ENCODE results near the gene HMGCS1. TPM values are rescaled to one million over a fixed set of nuclear protein-coding genes. Genes with fewer than 3 reads are reported as not detected.

The HMGCS1 gene
- total RNA-seq, 1 donor from 2014 or later: 49.1 TPM

- TF ChIP-seq, protein P1, sequence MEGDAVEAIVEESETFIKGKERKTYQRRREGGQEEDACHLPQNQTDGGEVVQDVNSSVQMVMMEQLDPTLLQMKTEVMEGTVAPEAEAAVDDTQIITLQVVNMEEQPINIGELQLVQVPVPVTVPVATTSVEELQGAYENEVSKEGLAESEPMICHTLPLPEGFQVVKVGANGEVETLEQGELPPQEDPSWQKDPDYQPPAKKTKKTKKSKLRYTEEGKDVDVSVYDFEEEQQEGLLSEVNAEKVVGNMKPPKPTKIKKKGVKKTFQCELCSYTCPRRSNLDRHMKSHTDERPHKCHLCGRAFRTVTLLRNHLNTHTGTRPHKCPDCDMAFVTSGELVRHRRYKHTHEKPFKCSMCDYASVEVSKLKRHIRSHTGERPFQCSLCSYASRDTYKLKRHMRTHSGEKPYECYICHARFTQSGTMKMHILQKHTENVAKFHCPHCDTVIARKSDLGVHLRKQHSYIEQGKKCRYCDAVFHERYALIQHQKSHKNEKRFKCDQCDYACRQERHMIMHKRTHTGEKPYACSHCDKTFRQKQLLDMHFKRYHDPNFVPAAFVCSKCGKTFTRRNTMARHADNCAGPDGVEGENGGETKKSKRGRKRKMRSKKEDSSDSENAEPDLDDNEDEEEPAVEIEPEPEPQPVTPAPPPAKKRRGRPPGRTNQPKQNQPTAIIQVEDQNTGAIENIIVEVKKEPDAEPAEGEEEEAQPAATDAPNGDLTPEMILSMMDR (IDR thresholded peaks at IDR 0.05): no peak
- Mint-ChIP-seq H3K9me3 (ENCODE audit: unreplicated experiment) (no peaks in the 10 kb centered on the region), H3K4me3 (ENCODE audit: unreplicated experiment) (no peak overlapping the region), H3K4me1 (ENCODE audit: unreplicated experiment) (no peaks in the 10 kb centered on the region), H3K27ac (ENCODE audit: unreplicated experiment) (no peak overlapping the region), H3K36me3 (ENCODE audit: unreplicated experiment) (no peaks in the 10 kb centered on the region), H3K27me3 (ENCODE audit: unreplicated experiment) (peaks cover 12% of the 10 kb centered on the region)
- DNase-seq (ENCODE audit: extremely low spot score, unreplicated experiment): no peak
Observed at GRCh38 chr5:43279548-43280274, 33.5 kb downstream of the HMGCS1 start.

DNA sequence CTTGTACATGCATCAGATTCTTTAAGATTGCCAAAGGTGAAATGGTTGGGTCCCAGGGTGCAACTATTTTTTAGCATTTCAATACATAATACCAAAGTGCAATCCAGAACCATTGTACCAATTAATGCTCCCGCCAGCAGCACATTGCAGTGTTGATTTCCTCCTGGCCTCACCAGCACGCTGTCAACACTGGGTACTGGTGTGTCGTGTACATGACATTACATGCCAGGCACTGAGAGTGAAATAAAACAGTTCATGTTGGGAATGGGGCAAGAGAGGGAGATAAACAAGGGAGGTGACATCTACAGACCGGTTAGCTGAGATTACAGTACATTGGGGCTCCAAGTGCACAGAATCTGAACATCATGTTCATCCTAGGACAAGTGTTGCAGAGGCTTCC, 37.8 kb downstream of the HMGCS1 start:
- no peak overlapping the region for H3K27ac Mint-ChIP-seq (ENCODE audit: unreplicated experiment)
- TF ChIP-seq, protein P1 (IDR thresholded peaks at IDR 0.05): no peak
- H3K4me1 Mint-ChIP-seq (ENCODE audit: unreplicated experiment): no peaks in the 10 kb centered on the region
- no peak overlapping the region for H3K4me3 Mint-ChIP-seq (ENCODE audit: unreplicated experiment)
- H3K9me3 Mint-ChIP-seq (ENCODE audit: unreplicated experiment): no peaks in the 10 kb centered on the region
- H3K36me3 Mint-ChIP-seq (ENCODE audit: unreplicated experiment): no peaks in the 10 kb centered on the region
- H3K27me3 Mint-ChIP-seq (ENCODE audit: unreplicated experiment): peaks cover 34% of the 10 kb centered on the region
- DNase-seq (ENCODE audit: extremely low spot score, unreplicated experiment): no peak

- H3K9me3 Mint-ChIP-seq (ENCODE audit: unreplicated experiment): peaks cover 6% of the 10 kb centered on the region
- H3K4me1 Mint-ChIP-seq (ENCODE audit: unreplicated experiment): no peaks in the 10 kb centered on the region
- H3K27ac Mint-ChIP-seq (ENCODE audit: unreplicated experiment): no peak overlapping the region
- no peak overlapping the region for H3K4me3 Mint-ChIP-seq (ENCODE audit: unreplicated experiment)
- peaks cover 40% of the 10 kb centered on the region for H3K27me3 Mint-ChIP-seq (ENCODE audit: unreplicated experiment)
- DNase-seq (ENCODE audit: extremely low spot score, unreplicated experiment): no peak
- no peaks in the 10 kb centered on the region for H3K36me3 Mint-ChIP-seq (ENCODE audit: unreplicated experiment)
- TF ChIP-seq, protein P1 (IDR thresholded peaks at IDR 0.05): no peak
Observed at GRCh38 chr5:43274435-43275114, 38.6 kb downstream of the HMGCS1 start.

DNA sequence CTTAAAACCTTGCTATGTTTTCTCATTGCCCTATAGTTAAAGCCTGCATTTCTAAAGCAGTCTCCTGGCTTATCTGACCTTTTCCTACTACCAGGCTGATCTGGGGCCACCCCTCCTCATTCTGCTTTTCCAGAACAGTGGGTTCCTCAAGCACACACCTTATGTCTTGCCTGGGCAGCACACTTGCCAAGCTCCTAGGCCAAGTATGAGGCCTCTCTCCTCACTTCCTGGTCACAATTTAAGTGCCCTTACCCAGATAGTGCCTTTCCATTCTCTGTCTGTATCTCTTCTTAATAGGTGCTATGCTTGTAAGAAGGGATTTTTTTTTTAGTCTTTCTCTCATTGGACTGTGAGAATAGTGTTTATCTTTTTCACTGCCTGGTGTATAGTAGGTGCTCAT, 39.7 kb downstream of the HMGCS1 start:
- no peak overlapping the region for H3K27ac Mint-ChIP-seq (ENCODE audit: unreplicated experiment)

DNA sequence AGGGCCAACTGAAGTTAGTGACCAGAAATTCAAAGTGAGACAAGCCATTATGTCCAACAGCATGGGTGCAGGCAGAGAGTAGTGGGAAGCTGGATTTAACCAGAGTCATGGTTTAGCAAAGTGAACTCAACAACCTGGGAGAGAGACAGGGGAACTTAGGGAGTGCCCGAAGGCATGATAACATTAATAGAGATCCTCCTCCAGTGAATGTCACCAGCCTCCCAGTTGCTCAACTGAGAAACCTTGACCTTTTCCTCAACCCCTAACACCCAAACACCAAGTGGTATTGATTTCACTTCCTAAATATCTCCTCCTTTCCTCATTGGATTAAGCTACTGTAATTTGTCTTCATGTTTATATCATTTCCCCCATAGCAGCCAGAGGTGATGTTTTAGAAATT, 42.6 kb downstream of the HMGCS1 start:
- Mint-ChIP-seq H3K4me1 (ENCODE audit: unreplicated experiment) (no peaks in the 10 kb centered on the region), H3K27ac (ENCODE audit: unreplicated experiment) (no peak overlapping the region), H3K4me3 (ENCODE audit: unreplicated experiment) (no peak overlapping the region), H3K27me3 (ENCODE audit: unreplicated experiment) (peaks cover 50% of the 10 kb centered on the region), H3K9me3 (ENCODE audit: unreplicated experiment) (peaks cover 18% of the 10 kb centered on the region), H3K36me3 (ENCODE audit: unreplicated experiment) (no peaks in the 10 kb centered on the region)
- DNase-seq (ENCODE audit: extremely low spot score, unreplicated experiment): no peak
- TF ChIP-seq, protein P1 (IDR thresholded peaks at IDR 0.05): no peak

More for the DNA sequence above, 39.7 kb downstream of the HMGCS1 start:
- no peak for DNase-seq (ENCODE audit: extremely low spot score, unreplicated experiment)
- peaks cover 6% of the 10 kb centered on the region for H3K9me3 Mint-ChIP-seq (ENCODE audit: unreplicated experiment)
- H3K36me3 Mint-ChIP-seq (ENCODE audit: unreplicated experiment): no peaks in the 10 kb centered on the region
- H3K4me1 Mint-ChIP-seq (ENCODE audit: unreplicated experiment): no peaks in the 10 kb centered on the region
- H3K27me3 Mint-ChIP-seq (ENCODE audit: unreplicated experiment): peaks cover 42% of the 10 kb centered on the region
- TF ChIP-seq, protein P1 (IDR thresholded peaks at IDR 0.05): no peak
- no peak overlapping the region for H3K4me3 Mint-ChIP-seq (ENCODE audit: unreplicated experiment)
